Activated CD4-positive, alpha-beta T cell treated with anti-CD3 and anti-CD28 coated beads, Interleukin-10, Interleukin-2, amounts not matched to agents 100 ng/mL and 50 ng/mL, durations not matched to agents 16 hours and 8 hours (primary cell): ENCODE results near the gene CDC14B.
A peak's percentile ranks its signal among the peaks of the same experiment; 100 is the strongest.
"Not testable (repeated sequence)": the region's sequence is repeated elsewhere in the genome, so short reads cannot be mapped to it uniquely, and the experiment has no call there.

Source experiments
- DNase-seq: peaks from one replicate; pipeline ENCODE4 v3.0.0-alpha.2; 2020

The CDC14B gene

GRCh38 chr9:96621618-96622017, 2.0 kb upstream of the CDC14B start:
- DNase-seq: no peak

DNA sequence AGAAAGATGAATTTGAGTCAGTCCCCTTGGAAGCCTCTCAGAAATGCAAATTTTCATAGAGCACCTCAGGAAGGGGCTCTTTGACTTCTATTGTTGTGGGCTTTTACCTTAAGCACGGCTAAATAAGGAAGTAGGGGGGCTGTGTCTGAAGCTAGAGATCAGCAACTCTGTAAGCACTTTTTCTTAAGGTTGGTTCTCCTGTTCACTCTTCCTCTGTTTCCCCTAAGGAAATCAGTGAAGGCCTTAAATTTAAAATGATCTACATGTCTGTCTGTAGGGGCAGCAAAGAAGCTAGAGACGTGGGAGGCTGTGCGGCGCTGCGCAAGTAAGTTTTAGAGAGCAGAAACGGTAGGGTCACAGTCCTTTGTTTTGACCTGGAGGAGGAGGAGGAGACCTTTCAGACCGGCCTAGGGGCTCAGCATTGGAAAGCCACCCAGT, 1.2 kb upstream of the CDC14B start:
- no peak for DNase-seq

- no peak for DNase-seq
Measured at GRCh38 chr9:96620181-96620514, 505 bp upstream of the CDC14B start.

GRCh38 chr9:96619124-96619465, 548 bp downstream of the CDC14B start:
- DNase-seq: no peak

DNA sequence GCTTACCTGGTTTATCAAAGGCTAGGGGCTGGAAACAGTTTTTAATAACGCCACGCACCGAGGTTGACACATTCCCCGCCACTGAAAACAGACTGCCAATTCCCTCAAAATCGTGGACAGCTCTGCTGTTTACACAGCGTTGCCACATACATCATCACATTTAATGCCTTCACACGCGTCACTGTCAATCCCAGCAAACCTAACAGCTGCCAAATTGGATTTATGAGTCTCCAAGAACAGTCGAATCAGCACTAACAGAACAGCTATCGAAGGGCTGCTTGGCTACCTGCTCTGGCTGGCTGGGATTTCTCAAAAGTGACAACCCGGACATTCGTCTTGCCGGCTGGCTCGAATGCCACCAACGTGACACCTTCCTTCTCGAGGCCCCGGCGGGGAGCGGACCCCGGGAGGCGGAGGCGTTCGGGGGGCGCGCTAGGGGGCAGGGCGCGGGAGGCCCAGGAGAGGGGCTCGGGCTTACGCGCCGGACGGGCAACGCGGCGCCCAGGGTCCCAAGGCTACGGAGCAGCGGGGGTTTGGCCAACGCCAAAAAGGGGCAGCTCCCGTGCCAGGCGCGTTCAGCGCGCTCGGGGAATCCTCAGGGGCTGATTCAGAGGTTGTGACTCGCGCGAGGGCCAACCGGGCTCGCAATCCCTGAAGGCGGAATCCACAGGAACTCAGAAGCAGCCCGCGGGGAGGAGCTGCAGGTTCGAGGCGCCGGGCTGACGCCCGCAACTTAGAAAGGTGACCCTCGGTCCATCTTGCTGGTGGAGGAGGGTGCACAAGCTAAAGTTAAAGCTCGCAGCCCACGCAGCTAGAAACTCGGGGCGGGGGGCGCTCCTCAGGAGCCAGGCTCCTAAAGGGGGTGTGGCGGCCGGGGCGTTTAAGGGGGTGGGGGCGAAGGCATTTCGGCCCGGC, 1.2 kb downstream of the CDC14B start:
- peak; percentile 13 for DNase-seq

GRCh38 chr9:96617439-96618185, 2.0 kb downstream of the CDC14B start:
- no peak for DNase-seq

GRCh38 chr9:96616817-96617438, 2.7 kb downstream of the CDC14B start:
- no peak for DNase-seq

- DNase-seq: no peak
Measured at GRCh38 chr9:96615411-96615810, 4.2 kb downstream of the CDC14B start.

- not testable (repeated sequence) for DNase-seq
Measured at GRCh38 chr9:96614664-96615063, 5.0 kb downstream of the CDC14B start.

- no peak for DNase-seq
Measured at GRCh38 chr9:96612966-96613589, 6.6 kb downstream of the CDC14B start.

GRCh38 chr9:96612105-96612965, 7.3 kb downstream of the CDC14B start:
- no peak for DNase-seq

- no peak for DNase-seq
Measured at GRCh38 chr9:96611302-96611701, 8.3 kb downstream of the CDC14B start.

GRCh38 chr9:96609732-96610131, 9.9 kb downstream of the CDC14B start:
- no peak for DNase-seq

DNA sequence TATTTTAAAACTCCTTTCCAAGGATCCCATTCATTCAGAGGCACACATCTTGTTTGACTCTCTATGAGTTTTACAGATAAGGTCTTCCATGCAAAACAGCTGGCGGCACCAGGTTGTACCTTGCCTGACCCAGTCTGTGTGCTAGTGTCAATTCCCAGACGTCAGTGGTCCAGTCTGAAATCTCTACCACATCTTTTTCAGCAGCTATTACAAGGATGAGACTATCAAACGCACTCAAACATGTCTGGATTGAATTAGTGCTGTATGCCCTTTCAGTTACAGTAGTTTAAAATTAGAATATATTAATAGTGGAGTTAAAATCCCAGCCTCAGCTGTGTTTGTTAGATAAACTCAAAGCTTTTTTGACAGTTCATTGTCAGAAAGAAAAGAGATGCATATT, 11.7 kb downstream of the CDC14B start:
- no peak for DNase-seq

DNA sequence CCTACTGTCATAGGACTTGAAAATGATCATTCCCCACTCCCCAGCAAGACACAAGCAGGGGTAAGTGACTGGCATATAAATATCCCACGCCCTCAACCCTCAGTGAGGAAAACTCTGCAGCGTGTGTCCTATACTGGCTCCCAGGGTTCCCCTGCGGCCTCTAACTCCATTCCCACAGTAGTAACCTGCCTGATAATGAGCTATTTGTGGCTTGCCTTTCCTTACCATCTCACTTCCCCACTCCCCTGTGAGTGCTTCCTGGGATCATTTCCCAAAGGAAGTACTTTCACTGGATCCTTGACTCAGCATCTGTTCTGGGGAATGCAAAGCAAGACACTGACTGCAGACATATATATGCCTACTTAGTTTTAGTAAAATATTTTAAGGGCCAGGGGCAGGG, 14.3 kb downstream of the CDC14B start:
- no peak for DNase-seq

- no peak for DNase-seq
Measured at GRCh38 chr9:96604004-96604319, 15.7 kb downstream of the CDC14B start.

- no peak for DNase-seq
Measured at GRCh38 chr9:96603305-96604003, 16.2 kb downstream of the CDC14B start.

DNA sequence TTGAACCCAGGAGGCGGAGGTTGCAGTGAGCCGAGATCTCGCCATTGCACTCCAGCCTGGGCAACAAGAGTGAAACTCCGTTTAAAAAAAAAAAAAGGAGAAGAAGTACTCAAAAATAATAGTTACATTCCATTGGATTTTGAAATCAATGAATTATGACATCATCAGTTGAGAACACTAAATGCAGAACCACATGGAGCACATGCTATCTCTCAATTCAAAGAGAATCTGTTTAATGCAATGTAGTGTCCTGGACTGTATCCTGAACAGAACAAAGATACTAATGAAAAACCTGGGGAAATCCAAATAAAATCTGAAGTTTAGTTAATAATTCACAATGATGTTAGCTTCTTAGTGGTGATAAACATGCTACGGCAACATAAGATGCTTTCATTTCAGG, 20.3 kb downstream of the CDC14B start:
- no peak for DNase-seq

DNA sequence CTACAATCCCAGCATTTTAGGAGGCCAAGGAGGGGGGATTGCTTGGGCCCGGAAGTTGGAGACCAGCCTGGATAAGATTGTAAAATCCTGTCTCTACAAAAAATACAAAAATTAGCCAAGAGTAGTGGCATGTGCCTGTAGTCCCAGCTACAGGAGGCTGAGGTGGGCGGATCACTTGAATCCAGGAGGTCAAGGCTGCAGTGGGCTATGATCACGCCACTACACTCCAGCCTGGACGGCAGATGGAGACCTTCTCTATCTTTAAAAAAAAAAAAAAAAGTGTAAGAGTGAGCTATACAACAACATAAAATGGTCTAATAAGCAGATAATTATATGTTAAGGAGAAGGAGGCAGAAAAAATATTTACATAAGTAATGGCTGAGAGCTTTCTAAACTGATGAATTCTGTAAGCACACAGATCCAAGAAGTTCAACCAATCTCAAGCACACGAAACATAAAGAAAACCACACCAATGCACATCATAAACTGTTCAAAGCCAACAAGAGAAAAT, 23.0 kb downstream of the CDC14B start:
- no peak for DNase-seq

DNA sequence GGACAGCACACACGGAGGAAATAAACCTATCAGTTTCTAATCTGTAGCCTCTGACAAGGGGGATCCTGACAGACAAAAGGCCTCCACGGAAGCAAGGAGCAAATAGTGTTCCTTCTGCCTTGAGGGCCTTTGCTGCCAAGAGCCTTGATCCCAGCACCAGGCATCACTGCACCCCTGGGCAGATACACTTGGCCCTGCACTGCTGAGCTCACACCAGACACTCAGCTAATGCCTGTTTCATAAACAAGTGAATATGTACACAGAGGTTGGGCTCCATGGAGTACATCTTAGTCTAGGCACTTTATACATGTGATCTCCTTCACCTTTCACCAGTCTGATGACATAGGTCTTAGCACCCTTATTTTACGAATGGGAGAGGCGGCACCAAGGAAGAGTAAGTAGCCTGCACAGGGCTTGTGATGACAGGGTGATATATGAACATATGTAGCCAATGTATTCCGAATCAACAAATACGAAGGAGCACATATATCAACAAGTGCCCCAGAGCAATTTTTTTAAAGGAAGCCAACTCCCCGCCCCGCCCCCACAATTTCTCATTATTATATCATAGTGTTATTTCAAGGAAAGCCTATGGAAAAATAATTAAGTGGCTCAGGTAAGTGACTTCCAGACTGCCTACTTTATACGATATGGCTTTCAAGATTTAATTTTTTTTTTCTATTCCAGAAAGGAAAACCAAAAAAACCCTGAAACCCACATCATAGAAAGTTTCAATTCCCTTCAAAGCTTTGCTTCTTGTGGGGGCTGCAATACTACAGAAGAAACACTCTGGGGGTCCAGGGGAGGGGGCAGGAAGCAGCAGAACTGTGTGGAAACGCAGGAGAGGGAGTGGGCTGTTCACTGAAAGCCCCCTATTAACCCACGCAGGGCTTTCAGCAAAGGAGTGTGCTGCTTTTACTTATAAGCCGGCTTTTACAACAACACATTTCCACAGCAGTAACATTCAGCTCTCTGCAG, 32.0 kb downstream of the CDC14B start:
- DNase-seq: no peak
